Astrocyte (in vitro differentiated cells and primary cell): Measurements from ENCODE around the gene PTPRK.

Experiments used
- CTCF ChIP-seq: IDR thresholded peaks from 2 replicates; pipeline ENCODE4 v1.5.1; 2011; ENCODE audit warnings: low read depth, mild to moderate bottlenecking, inconsistent platforms, low read length, moderate library complexity; ENCODE audit not compliant: insufficient read depth
- EZH2 ChIP-seq: IDR thresholded peaks from 2 replicates; pipeline ENCODE4 v1.6.1; 2012; ENCODE audit warnings: mild to moderate bottlenecking, low read length, inconsistent platforms; ENCODE audit not compliant: insufficient read depth

GRCh38 chr6:128512296-128512695 lies 8.1 kb downstream of the PTPRK start:
- TF ChIP-seq CTCF = no peak
- no peak for TF ChIP-seq EZH2
